A549 (cell line): ENCODE measurements around the gene DCP1A.

Experiments used
- CTCF ChIP-seq: fragments of >200 bp; sonication (Bioruptor Twin); formaldehyde crosslinking; IDR thresholded peaks from 3 replicates; pipeline ENCODE4 v1.5.1; 2016
- EP300 ChIP-seq, 2 experiments: fragments of >200 bp; sonication (Bioruptor Twin); formaldehyde crosslinking; IDR thresholded peaks; 2 replicates in 1 of 2; 3 replicates in 1 of 2; pipeline ENCODE4 v1.6.1; 2016 to 2017
- FOSL2 ChIP-seq, 2 experiments: fragments of 450-650 bp in 1 of 2; fragments of >200 bp in 1 of 2; sonication (Bioruptor Twin) in 1 of 2; formaldehyde crosslinking; IDR thresholded peaks; 2 replicates each; pipeline versions ENCODE4 v1.5.0 to v1.6.1; 2016 to 2020; ENCODE audit warnings: mild to moderate bottlenecking in 1 of 2, moderate library complexity in 1 of 2
- KDM1A ChIP-seq: fragments of 200-600 bp; sonication (generic); IDR thresholded peaks from 2 replicates; pipeline ENCODE4 v1.6.1; 2016; ENCODE audit warnings: low read depth, mild to moderate bottlenecking
- RCOR1 ChIP-seq: fragments of 150-350 bp; IDR thresholded peaks from 2 replicates; pipeline ENCODE4 v1.6.1; 2014; ENCODE audit warnings: antibody characterized with exemption, low read length, low read depth
- ZC3H11A ChIP-seq: fragments of 450-650 bp; IDR thresholded peaks from 2 replicates; pipeline ENCODE4 v1.6.1; 2014; ENCODE audit warnings: antibody characterized with exemption, mild to moderate bottlenecking

GRCh38 chr3:53377794-53378193 is 30.5 kb upstream of the DCP1A start:
- no peak for TF ChIP-seq EP300 (IDR thresholded peaks at IDR 0.05)
- TF ChIP-seq CTCF = no peak
- TF ChIP-seq ZC3H11A = no peak
- no peak for TF ChIP-seq KDM1A
- TF ChIP-seq FOSL2 (IDR thresholded peaks at IDR 0.05) = no peak
- no peak for TF ChIP-seq FOSL2 (CRISPR knock-in tag; IDR thresholded peaks at IDR 0.05)
- TF ChIP-seq RCOR1 = no peak
